Subcutaneous adipose tissue (tissue), 4 donors: Measurements from ENCODE around the gene CFAP298. TPM values are rescaled to one million over a fixed set of nuclear protein-coding genes. Genes with fewer than 3 reads are reported as not detected.

Experiments used
- total RNA-seq, 4 donors: library from RNA; depleted of rRNA; stranded (reverse); fragments of >200 nt; gene quantifications; one replicate each; pipeline ENCODE4 v1.1.0, GENCODE V29; 2016
- TF ChIP-seq, protein P1 (sequence below): fragments of 450-650 bp; IDR thresholded peaks from one replicate; pipeline ENCODE4 v1.5.1; 2016; ENCODE audit warnings: low read depth, mild to moderate bottlenecking, control low read depth, antibody characterized with exemption, moderate library complexity

The CFAP298 gene, protein sequence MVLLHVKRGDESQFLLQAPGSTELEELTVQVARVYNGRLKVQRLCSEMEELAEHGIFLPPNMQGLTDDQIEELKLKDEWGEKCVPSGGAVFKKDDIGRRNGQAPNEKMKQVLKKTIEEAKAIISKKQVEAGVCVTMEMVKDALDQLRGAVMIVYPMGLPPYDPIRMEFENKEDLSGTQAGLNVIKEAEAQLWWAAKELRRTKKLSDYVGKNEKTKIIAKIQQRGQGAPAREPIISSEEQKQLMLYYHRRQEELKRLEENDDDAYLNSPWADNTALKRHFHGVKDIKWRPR
- total RNA-seq, result 10 to 100 TPM; 10.7 to 16.5 (median 13.6) TPM

DNA sequence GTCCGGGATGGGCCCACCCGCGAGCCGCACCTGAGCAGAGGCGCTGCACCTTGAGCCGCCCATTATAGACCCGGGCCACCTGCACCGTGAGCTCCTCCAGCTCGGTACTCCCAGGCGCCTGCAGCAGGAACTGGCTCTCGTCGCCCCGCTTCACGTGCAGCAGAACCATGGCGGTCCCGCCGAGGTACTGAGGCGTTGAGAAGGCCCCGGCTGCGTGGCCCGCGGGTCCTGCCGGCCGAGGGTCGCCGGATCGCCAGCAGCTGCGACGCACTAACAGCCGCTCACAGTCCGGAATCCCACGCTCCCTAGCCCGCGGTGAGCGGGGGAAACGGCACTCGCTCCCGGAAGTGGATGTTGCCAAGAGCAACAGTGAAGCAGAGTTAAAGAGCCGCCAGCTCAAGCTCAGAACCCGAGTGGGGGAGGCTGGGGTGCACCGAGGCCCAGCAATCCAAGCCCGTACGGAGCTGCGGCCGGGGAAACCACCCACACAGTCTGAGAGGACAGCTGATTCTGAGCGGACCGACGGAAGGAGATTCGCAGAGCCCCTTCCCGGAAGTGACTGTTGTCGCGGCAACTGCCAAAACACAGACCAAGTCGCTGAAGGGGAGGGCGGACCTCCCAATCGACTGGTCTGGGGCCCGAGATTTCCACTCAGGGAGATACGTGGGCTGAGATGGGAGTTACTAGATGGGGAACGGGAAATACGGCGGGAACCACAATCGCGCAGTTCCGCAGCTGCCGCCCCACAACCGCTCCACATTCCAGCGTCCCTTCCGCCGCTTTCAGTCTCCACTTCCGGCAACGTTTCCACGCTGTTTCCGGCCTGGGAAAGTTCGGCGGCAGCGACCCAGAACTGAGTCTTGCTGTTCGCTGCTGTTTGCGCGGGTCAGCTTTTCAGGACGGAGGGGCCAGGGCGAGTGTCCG is at the start of gene CFAP298:
CFAP298 (minus strand) TSS at position 303 of the 924 bp plus-strand sequence; CDS start at position 169, 134 bp downstream.
- TF ChIP-seq, protein P1, sequence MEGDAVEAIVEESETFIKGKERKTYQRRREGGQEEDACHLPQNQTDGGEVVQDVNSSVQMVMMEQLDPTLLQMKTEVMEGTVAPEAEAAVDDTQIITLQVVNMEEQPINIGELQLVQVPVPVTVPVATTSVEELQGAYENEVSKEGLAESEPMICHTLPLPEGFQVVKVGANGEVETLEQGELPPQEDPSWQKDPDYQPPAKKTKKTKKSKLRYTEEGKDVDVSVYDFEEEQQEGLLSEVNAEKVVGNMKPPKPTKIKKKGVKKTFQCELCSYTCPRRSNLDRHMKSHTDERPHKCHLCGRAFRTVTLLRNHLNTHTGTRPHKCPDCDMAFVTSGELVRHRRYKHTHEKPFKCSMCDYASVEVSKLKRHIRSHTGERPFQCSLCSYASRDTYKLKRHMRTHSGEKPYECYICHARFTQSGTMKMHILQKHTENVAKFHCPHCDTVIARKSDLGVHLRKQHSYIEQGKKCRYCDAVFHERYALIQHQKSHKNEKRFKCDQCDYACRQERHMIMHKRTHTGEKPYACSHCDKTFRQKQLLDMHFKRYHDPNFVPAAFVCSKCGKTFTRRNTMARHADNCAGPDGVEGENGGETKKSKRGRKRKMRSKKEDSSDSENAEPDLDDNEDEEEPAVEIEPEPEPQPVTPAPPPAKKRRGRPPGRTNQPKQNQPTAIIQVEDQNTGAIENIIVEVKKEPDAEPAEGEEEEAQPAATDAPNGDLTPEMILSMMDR, result no peak

DNA sequence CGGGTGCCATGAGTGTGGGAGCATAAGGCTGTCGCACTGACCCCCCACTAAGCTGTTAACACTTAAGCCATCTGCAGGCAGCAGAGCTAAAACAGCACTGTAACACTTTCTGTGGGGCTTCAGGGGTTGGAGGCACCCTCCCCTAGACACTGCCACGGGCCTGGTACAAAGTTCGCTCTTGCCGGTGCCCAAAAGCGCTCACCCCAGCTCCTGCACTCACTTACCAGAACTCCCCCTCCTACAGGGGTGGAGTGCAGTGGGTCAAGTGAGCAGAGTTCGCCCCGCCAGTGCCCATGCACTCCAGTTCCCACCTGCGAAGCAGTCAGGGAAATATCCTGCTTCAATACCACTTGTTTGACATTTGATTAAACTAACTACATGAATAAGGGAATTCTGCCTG is 46.3 kb upstream of the CFAP298 start:
- TF ChIP-seq, protein P1, result no peak

DNA sequence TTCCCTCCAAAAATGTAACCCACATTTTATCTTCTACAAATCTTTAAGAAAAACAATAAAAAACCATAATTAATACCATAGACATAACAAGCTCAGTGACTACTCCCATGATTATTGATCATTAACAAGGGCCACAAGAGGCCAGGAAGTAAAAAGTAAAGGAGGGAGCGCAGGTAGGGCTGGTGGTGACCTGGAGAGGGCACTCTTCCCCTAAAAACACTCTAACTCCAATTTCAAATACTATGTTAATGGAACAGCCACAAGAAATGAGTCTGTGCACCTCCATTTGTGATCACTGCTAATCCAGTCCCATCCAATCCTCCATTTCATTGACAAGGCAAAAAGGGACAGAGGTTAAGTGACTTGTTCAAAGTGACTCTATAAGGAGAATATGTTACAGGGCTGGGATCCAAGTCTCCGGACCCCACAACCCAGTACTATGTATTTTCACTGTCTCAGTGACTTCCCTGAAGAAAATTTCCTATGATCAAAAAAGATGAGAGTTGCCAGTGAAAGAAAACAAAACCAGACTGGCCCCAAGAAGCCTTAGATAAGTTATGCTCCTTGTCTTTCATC is 41.2 kb upstream of the CFAP298 start:
- TF ChIP-seq, protein P1, result no peak

DNA sequence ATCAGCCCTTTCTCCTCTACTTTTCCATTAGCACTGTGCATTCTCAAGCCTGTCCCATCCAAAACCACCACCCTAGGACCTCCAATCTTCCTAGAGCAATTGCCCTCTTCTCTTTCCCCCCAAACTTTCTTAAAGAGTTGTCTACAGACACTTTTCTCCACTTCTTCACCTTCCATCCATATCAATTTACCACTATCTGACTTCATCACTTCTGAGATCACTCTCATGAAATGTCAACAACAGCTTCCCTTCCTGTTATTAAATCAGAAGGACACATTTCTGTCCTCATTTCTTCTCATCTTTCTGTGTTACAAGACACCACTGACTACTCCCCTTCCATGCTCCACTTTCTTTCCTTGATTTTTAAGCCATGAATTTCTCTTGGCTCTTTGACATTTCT is 36.0 kb upstream of the CFAP298 start:
- TF ChIP-seq, protein P1, result no peak

DNA sequence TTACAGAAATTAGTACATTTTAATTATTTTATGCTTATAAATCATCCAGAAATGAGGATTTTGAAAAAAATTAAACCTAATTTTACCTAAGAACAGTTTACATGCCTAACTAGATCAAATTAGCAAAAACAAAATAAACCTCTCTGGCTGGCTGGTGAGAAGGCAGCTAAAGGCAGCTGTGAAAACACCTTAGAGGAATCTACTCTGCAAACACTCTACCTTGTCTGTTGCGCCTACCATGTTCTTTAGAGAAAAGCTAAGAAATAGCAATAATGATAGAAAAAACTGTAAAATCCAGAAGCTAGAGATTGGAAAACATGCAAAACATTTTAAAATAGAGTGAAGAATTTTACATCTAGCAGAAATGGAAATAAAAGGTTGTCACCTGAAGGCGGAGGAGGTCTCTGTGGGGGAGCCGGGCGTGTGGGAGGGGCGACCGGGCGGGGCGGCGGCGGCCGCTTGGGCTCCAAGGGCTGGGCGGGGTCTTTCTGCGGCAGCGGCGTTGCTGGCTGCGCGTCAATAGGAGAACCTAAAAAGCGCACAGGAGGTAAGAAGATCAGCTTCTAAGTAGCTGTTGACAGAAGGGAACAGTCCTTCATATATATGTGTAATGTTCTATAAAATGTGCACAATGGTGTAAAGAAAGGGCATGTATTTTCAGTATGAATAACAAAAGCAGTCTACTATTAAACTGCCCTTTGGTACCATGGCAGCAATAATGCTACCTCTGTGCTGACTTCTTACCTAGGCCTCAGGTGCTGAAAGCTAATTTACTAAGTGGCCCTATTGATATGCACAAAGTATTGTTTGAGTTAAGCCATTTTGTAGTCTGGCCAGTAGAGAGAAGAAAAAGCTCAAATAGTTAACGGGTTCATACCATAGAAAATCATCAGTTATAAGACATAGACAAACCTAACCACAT is 33.3 kb upstream of the CFAP298 start:
- TF ChIP-seq, protein P1, result no peak

DNA sequence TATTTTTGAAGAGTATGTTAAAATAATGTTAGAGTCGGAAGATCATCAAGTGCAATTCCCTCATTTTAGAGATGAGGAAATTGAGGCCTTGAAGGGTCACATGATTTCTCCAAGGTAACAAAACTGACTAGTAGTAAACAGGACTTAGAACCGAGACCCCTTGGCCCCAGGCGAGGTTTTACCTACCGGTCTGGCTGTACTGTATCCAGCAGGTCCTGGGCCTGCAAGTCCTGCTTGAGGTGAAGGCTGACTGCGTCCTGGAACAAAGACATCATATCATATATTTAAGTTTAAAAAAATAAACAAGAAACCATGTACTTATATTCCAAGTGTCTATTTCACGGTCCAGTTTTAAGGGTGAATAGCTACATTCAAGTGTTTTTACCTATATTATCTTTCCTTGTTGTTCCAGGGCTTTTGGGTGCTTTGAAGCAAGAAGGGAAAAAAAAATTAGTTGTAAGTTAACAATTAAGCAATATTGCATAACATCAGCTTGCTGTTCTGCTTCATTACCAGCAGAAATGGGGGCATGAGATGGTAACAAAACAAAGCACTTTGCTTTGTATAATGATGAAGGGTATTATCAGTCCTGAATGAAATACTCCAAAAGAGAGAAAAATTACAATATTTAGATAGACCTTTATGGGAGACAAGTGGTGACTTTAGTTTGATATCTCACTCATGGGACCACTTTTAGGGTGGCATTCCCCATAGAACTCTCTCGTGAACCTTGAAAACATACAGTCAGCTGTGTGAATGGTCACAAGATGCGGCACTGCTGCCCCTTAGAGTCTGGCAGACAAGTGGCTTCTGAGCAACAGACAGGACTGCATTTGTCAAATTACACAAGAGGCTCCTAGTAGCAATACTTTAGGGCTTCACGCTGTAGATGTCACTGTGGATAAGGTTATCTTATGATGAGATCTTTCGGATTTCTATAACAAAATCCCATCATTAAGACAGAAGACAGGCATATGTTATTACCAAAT is 29.8 kb upstream of the CFAP298 start:
- TF ChIP-seq, protein P1, result no peak
